BJ (cell line): Measurements from ENCODE around the gene TMEM231. TPM values are rescaled to one million over a fixed set of nuclear protein-coding genes. Genes with fewer than 3 reads are reported as not detected.
A peak's percentile ranks its signal among the peaks of the same experiment; 100 is the strongest.
"Not testable (repeated sequence)": the region's sequence is repeated elsewhere in the genome, so short reads cannot be mapped to it uniquely, and the experiment has no call there.

ENCODE experiments used
- CTCF ChIA-PET: fragments of 350-600 bp; formaldehyde crosslinking; extraction: SDS; loops from one replicate; lab custom pipeline; 2021; ENCODE audit warnings: antibody characterized with exemption, inconsistent platforms; lab: Yijun Ruan, JAX
- POLR2A ChIA-PET: fragments of 300-600 bp; sonication (Branson Sonifier 250); formaldehyde crosslinking; extraction: SDS; loops from one replicate; lab custom pipeline; 2021; ENCODE audit warnings: antibody characterized with exemption; lab: Charles Lee
- DNase-seq: peaks from one replicate; pipeline ENCODE4 v3.0.0-alpha.2; 2011; ENCODE audit warnings: low read depth
- H3K27me3 ChIP-seq: 2 replicates; pipeline ENCODE4 v1.6.0; 2011; ENCODE audit warnings: low read length; ENCODE audit not compliant: control insufficient read depth, insufficient read depth
- H3K36me3 ChIP-seq: 2 replicates; pipeline ENCODE4 v1.5.1; 2011; ENCODE audit warnings: low read length; ENCODE audit not compliant: control insufficient read depth, insufficient read depth
- H3K4me3 ChIP-seq: 2 replicates; pipeline ENCODE4 v1.5.1; 2011; ENCODE audit warnings: low read depth, mild to moderate bottlenecking, control low read depth, low read length
- CTCF ChIP-seq: IDR thresholded peaks from 2 replicates; pipeline ENCODE4 v1.5.1; 2011; ENCODE audit warnings: low read depth, mild to moderate bottlenecking, control low read depth, inconsistent platforms, low read length, moderate library complexity; ENCODE audit not compliant: insufficient read depth
- polyA plus RNA-seq: library from polyadenylated mRNA; depleted of rRNA; stranded (reverse); fragments of >200 nt; gene quantifications from 2 replicates; pipeline ENCODE4 v1.2.3, GENCODE V29; 2011

The TMEM231 gene
- polyA plus RNA-seq, 1 experiment, result 38.8 TPM

- POLR2A ChIA-PET, result no interaction called here
- DNase-seq, result no peak
- no peak overlapping the region for H3K4me3 ChIP-seq
- CTCF ChIA-PET, result interaction anchor here (0.7 to 2.2 kb wide), 3 partner anchors 12 to 89 kb away, joined by 3 to 9 read pairs (median 4); no protein-coding TSS in a partner anchor
- no peaks in the 10 kb centered on the region for H3K27me3 ChIP-seq
- H3K36me3 ChIP-seq, result no peaks in the 10 kb centered on the region
- TF ChIP-seq CTCF, result no peak
These were observed 26.8 kb downstream of the TMEM231 start for GRCh38 chr16:75529056-75529905.

GRCh38 chr16:75527825-75528299, 28.2 kb downstream of the TMEM231 start:
- ChIA-PET POLR2A (interaction anchor here (0.6 kb wide), 1 partner anchor 10 kb away, joined by 15 read pairs; no protein-coding TSS in a partner anchor), CTCF (interaction anchor here (2.2 kb wide), 1 partner anchor 10 kb away, joined by 9 read pairs; no protein-coding TSS in a partner anchor)
- TF ChIP-seq CTCF, result no peak
- no peak overlapping the region for H3K4me3 ChIP-seq
- no peaks in the 10 kb centered on the region for H3K36me3 ChIP-seq
- no peak for DNase-seq
- H3K27me3 ChIP-seq, result no peaks in the 10 kb centered on the region

- CTCF ChIA-PET, result interaction anchor here (0.6 to 1.8 kb wide), 3 partner anchors 9 to 319 kb away, joined by 3 to 8 read pairs (median 6); no protein-coding TSS in a partner anchor
- Histone ChIP-seq H3K27me3 (no peaks in the 10 kb centered on the region), H3K36me3 (no peaks in the 10 kb centered on the region), H3K4me3 (no peak overlapping the region)
- TF ChIP-seq CTCF, result no peak
- no peak for DNase-seq
- POLR2A ChIA-PET, result no interaction called here
These were observed 29.8 kb downstream of the TMEM231 start for GRCh38 chr16:75526032-75526790.

GRCh38 chr16:75519175-75519574, 36.9 kb downstream of the TMEM231 start:
- ChIA-PET POLR2A (no interaction called here), CTCF (interaction anchor here (1.2 to 3.0 kb wide), 4 partner anchors 9 to 245 kb away, joined by 5 to 11 read pairs (median 10); partner anchors contain the start of gene TMEM170A)
- Histone ChIP-seq H3K27me3 (no peaks in the 10 kb centered on the region), H3K36me3 (no peaks in the 10 kb centered on the region), H3K4me3 (no peak overlapping the region)
- no peak for TF ChIP-seq CTCF
- DNase-seq, result no peak

GRCh38 chr16:75516189-75516966, 39.7 kb downstream of the TMEM231 start:
- ChIA-PET POLR2A (interaction anchor here (0.5 to 0.9 kb wide), 2 partner anchors 53 to 531 kb away, joined by 3 to 5 read pairs; partner anchors contain the start of gene WDR59), CTCF (interaction anchor here (0.7 to 3.0 kb wide), 34 partner anchors 8 to 288 kb away, joined by 3 to 30 read pairs (median 6); partner anchors contain the start of genes ADAT1, CHST5, CHST6 and GABARAPL2)
- not testable (repeated sequence) for DNase-seq

More at GRCh38 chr16:75516189-75516966, 39.7 kb downstream of the TMEM231 start:
- H3K27me3 ChIP-seq, H3K36me3 ChIP-seq: not testable (repeated sequence)
- H3K4me3 ChIP-seq, result peak overlapping the region; percentile 65
